Lower leg skin (tissue), 3 donors: Measurements from ENCODE around the gene TSHZ2.

Experiments
- CTCF ChIP-seq, 3 donors: fragments of 450-650 bp; IDR thresholded peaks; one replicate each; pipeline ENCODE4 v1.5.1; 2016; ENCODE audit warnings: antibody characterized with exemption in 3 of 3, mild to moderate bottlenecking in 3 of 3, moderate library complexity in 2 of 3
- POLR2A ChIP-seq, 2 donors: fragments of 450-650 bp; IDR thresholded peaks; one replicate each; pipeline ENCODE4 v1.6.1; 2016 to 2017; ENCODE audit warnings: antibody characterized with exemption in 2 of 2, mild to moderate bottlenecking in 1 of 2, moderate library complexity in 1 of 2

GRCh38 chr20:53281557-53282117 lies 309.5 kb downstream of the TSHZ2 start:
- TF ChIP-seq CTCF (IDR thresholded peaks at IDR 0.05) (no peak), POLR2A (IDR thresholded peaks at IDR 0.05) (no peak)
